ENCODE data around the gene TXK.

Gene TXK

DNA sequence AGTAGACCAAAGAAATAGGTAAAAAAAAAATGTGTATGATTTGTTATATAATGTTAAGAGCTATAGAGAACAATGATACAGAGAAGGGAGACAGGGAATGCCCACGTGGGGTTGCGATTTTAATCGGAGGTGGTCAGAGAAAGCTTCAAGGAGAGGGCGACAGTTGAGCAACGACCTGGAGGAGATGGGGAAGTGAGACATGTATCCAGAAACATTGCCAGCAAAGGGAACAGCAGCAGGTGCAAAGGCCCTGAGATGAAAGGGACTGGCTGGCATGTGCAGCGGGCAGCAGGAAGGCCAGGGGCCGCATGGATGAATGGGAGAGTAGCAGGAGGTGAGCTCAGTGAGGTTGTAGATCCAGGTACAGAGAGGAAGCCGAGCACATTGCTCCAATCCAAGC is 84.6 kb downstream of the TXK start:
- DNase-seq (ENCODE audit: low spot score) = no peak

DNA sequence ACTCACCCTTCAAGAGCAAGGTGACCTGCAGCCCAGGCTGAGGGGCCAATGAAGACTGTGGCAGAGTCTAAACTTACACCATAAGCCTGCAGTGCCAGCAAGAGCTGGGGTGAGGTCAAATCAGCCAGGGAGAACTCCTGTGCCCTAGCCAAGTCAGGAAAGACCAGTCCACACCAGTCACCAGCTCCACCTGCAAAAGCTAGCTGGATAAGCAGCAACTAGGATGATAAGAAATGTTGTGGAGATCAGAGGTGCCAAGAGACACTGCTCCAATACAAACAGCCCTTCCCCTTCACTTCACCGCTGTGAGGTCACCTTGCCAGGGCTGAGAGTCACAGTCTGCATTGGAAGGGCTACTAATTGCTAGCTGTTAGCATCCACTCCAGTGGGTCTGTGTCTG is 86.2 kb downstream of the TXK start:
- no peak for DNase-seq (ENCODE audit: low spot score)

DNA sequence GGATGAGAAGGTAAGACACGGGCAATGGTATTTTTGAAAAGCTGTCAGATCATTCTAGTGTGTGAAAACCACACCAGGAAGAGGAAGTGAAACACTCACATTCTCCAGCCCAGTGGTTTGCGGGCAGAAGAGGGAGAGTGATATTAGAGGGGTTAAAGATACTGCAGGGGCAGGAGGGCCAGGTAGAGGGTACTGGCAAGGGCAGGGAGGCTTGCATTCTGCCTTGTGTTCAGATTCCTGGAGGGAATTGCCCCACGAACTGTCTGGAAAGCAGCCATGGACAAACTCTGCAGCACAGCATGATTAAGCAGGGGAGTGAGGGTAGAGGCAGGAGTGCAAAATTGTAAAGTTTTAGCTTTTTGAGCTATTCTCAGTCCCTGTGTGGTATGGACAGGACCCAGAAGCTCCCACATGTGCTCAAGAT is 86.6 kb downstream of the TXK start:
- DNase-seq (ENCODE audit: low spot score) = peak; percentile 56

DNA sequence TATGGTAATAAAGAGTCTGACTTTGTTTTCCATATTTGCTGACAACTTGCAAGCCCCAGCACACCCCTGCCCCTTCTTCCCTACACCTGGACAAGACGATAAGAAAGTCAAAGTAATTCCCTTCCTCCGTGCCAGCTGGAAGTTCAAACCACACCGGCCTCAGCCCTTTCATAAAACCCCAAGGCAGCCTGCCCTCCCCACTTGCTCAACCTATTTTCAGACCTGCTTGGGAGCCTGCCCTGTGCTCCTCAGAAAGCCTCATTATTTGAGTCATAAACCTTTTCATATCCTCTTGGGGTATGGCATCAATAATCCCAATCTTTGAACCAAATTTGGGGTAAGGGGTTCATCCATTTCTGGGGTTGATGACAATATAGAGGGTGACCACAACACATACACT is 88.0 kb downstream of the TXK start:
- no peak for DNase-seq (ENCODE audit: low spot score)

DNA sequence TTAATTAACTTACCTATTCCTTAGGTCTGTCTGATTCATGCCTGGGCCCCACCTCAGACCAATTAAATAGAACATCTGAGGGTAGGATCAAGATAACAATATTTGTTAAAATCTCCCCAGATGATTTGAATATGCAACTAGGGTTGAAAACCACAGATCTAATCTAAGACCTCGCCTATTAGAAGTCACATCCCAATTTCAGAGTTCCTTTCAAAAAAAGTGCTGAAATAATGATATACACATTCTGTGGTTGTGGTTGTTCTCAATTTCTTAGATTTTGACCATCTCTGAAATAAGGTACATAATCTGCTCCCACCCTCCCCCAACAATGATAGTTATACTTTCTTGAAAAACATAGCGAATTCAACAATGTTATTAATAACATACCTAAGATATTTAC is 89.8 kb downstream of the TXK start:
- DNase-seq (ENCODE audit: low spot score) = no peak

- no peak for DNase-seq (ENCODE audit: low spot score)
These were observed 90.5 kb downstream of the TXK start for GRCh38 chr4:48043504-48043903.

- no peak for DNase-seq (ENCODE audit: low spot score)
These were observed 91.0 kb downstream of the TXK start for GRCh38 chr4:48042979-48043461.

DNA sequence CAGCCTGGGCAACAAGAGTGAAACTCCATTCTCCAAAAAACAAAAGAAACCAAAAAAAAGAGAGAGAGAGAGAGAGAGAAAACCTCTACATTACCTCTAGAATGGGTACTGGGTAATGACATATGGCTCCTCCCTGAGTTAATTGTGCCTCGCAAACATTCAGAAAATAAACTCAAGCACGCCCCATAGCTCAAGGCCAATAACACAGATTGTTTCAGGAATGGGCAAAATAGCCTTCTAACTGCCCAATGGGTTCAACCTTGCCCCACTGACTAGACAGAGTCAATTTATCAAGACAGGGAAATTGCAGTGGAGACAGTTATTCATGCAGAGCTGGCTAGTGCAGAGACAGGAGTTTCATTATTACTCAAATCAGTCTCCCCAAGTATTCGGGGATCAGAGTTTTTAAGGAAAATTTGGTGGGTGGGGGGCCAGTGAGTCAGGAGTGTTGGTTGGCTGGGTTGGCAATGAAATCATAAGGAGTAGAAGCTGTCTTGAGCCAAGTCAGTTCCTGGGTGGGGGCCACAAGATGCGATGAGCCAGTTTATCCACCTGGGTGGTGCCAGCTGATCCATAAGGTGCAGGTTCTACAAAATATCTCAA is 92.4 kb downstream of the TXK start:
- no peak for DNase-seq (ENCODE audit: low spot score)

GRCh38 chr4:48039561-48039960 is 94.5 kb downstream of the TXK start:
- no peak for DNase-seq (ENCODE audit: low spot score)

DNA sequence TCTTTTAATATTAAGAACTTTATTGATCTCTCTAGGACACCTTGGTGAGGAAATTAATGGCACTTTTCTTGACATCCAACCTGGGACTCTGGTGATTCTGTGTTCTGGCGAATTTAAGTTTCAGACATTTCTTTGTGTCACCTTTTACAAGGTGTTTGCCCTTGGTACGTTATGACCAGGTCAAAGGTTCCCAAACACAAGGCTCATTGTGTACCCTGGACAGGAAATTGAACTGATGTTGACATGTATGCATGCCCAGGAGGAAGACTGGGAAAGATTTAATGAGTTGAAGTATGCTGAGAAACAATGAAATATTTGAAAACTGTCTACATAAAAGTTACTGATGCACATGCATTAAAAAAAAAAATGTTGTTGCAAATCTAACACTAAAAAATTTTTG is 95.4 kb downstream of the TXK start:
- DNase-seq (ENCODE audit: low spot score) = no peak

- no peak for DNase-seq (ENCODE audit: low spot score)
These were observed 97.0 kb downstream of the TXK start for GRCh38 chr4:48037117-48037462.

- no peak for DNase-seq (ENCODE audit: low spot score)
These were observed 98.1 kb downstream of the TXK start for GRCh38 chr4:48035952-48036351.

DNA sequence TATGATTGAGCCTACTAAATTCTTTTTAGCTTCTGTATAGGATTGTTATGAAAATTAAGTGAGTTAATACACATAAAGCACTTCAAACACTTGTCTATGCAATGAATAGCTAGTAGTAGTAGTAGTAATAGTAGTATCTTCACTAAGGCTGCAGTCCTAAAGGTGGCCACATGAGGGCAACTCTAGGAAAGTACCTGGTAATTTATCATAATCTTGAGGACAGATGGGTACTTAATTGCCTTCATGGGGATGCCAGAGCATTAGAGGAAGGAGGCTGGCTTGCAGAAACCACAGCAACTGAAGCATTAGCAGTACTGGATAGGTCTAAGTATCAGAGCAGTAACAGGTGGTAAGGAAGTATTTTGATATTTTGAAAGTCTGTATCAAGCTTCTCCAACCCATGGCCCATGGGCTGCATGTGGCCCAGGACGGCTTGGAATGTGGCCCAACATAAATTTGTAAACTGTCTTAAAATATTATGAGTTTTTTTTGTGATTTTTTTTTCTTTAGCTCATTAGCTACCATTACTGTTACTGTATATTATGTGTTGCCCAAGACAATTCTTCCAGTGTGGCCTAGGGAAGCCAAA is 100.1 kb downstream of the TXK start:
- DNase-seq (ENCODE audit: low spot score) = peak; percentile 63

DNA sequence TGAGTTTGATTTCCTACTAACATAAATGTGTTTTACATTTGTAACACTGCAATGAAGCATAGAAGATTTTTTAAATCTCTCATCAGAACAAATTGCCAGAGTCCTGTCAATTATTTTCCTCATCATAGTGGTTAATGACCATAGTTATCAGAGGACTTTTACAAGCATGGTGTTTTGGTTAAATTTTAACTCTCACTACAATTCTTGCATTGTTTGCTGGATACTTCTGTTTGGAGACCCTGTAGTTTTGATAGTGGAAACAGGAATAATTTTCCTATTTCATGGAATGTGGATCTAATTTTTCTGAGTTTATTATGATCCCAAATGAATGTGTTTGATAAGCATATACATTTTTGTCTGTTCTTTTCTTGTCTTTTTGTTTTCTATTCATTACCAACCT is 100.6 kb downstream of the TXK start:
- DNase-seq (ENCODE audit: low spot score) = no peak

- DNase-seq (ENCODE audit: low spot score) = no peak
These were observed 101.3 kb downstream of the TXK start for GRCh38 chr4:48032721-48033120.

DNA sequence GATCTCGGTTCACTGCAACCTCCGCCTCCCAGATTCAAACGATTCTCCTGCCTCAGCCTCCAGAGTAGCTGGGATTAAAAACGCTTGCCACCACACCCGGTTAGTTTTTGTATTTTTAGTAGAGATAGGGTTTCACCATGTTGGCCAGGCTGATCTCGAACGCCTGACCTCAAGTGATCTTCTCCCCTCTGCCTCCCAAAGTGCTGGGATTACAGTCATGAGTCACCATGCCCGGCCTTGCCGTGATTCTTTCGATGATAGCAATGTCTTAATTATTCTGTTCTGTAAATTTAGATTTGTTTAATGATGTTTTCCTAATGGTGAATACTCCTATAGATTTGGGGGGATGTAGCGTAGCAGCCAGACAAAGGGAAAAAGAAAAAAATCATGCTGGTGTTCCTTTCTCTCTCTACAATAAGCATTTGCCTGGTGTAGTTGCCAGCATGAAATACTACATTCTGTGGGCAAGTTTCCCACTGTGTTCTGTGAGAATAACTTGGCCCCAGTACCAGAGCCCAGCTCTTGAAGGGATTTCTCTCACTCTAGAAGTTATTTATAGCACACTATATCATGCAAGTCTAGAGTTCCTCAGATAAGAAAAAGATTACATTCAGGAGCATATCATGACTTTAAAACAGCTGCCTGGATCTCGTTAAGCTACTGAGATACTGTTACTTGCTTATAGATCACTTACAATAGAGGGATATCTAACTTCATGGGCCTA is 102.1 kb downstream of the TXK start:
- no peak for DNase-seq (ENCODE audit: low spot score)

- no peak for DNase-seq (ENCODE audit: low spot score)
These were observed 103.6 kb downstream of the TXK start for GRCh38 chr4:48030470-48030869.

GRCh38 chr4:48028696-48029095 is 105.4 kb downstream of the TXK start:
- DNase-seq (ENCODE audit: low spot score) = no peak

DNA sequence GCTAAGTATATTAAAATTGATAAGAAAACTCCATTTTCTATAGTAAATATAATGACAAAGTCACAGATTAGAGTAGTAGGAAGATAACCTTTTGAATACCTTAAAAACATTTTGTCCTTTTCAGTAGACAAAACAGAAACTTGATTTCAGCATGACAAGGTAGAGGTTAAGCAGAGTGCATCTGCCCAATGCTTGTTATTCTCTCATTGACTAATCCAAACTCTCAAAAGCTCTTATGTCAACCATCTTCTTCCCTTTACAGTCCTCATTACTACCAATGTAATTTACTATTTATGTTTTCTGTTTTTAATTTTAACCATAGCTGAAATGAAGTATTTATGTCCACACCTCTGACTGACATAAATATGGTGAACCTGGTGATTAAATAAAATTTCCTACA is 106.4 kb downstream of the TXK start:
- DNase-seq (ENCODE audit: low spot score) = no peak

GRCh38 chr4:48025005-48025404 is 109.0 kb downstream of the TXK start:
- no peak for DNase-seq (ENCODE audit: low spot score)

GRCh38 chr4:48024522-48024921 is 109.5 kb downstream of the TXK start:
- DNase-seq (ENCODE audit: low spot score) = no peak

DNA sequence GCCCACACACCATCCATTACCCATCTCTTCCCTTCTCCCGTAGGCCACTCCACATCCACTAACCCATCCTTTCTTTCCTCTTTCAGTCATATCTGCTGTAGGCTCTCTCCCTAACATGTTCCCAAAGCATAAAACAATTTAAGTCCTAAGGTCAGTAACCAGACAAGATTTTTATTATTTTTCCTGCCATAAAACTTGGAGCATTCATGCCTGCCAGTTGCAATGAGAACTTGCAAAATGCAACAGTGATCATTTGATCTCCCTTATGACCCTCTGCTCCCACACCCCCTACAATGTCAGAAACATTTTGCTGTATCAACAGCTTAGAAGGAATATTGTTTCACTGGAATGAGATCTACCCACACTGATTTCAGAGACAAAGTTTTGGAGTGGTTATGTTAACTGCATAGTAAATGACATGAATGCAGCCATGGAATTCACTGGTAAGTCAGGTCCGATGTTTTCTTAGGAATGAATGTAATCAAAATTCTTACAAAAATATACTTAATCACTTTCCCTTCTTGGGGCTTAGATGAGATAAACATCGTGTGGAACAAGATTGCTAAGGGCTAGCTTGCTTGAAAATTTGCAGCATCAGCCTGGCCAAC is 111.8 kb downstream of the TXK start:
- DNase-seq (ENCODE audit: low spot score) = no peak

DNA sequence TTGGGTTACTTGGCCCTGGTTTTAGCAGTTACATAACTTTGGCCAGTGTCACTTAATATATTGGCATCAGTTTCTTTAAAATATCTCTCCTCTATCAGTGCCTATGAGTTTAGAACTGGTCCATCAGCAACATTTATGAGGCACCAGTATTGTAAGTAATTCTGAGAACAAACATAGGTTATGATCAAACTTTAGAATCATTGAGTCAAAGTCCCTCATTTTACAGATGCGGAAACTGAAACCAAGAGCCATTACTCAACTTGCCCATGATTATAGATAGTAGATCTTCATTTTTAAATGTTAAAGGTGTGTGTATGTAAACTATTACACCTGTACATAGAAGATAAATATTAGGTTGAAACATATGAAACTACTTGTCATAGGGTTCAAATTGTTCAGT is 113.0 kb downstream of the TXK start:
- no peak for DNase-seq (ENCODE audit: low spot score)
